ENCODE results near the gene TNFRSF4.

- TF ChIP-seq USF2 (CRISPR knock-in tag; IDR thresholded peaks at IDR 0.05): no peak
- no peak for TF ChIP-seq CTCF (IDR thresholded peaks at IDR 0.05 in 2 of 3, conservative IDR thresholded peaks at IDR 0.05 in 1 of 3; ENCODE audit: insufficient read depth in 2 of 3, low read depth in 1 of 3, low read length in 3 of 3)
- TF ChIP-seq PCBP1 (IDR thresholded peaks at IDR 0.05; ENCODE audit: low read depth, low read length, poor library complexity, severe bottlenecking): no peak
- TF ChIP-seq CREM (IDR thresholded peaks at IDR 0.05; ENCODE audit: low read depth): no peak
- TF ChIP-seq POLR2A (conservative IDR thresholded peaks at IDR 0.05): no peak
- TF ChIP-seq MEIS2 (IDR thresholded peaks at IDR 0.05; ENCODE audit: partially characterized antibody): no peak
- TF ChIP-seq ZFP30 (CRISPR knock-in tag; IDR thresholded peaks at IDR 0.05; ENCODE audit: borderline replicate concordance): no peak
- no peak for TF ChIP-seq MAX (CRISPR knock-in tag; IDR thresholded peaks at IDR 0.05)
- TF ChIP-seq GTF2B (IDR thresholded peaks at IDR 0.05; ENCODE audit: extremely low read depth, insufficient read length): no peak
- TF ChIP-seq REST (IDR thresholded peaks at IDR 0.05; ENCODE audit: borderline replicate concordance): no peak
- TF ChIP-seq REST (CRISPR knock-in tag; IDR thresholded peaks at IDR 0.05; ENCODE audit: low read depth): no peak
- TF ChIP-seq EZH2 (IDR thresholded peaks at IDR 0.05; ENCODE audit: borderline replicate concordance, low read depth, low read length): no peak
- TF ChIP-seq E2F8 (IDR thresholded peaks at IDR 0.05; ENCODE audit: low read depth, partially characterized antibody): no peak
These were observed 41.1 kb upstream of the TNFRSF4 start for GRCh38 chr1:1255078-1255477.

All from K562 (cell line).